GM19328 (cell line): ENCODE data around the gene B4GALNT2.
"Not testable (repeated sequence)": the region's sequence is repeated elsewhere in the genome, so short reads cannot be mapped to it uniquely, and the experiment has no call there.

Experiments
- ATAC-seq: cut with Tn5 transposase; IDR thresholded peaks from one replicate; pipeline ENCODE4 v1.9.1; 2021; ENCODE audit warnings: mild to moderate bottlenecking, moderate library complexity; ENCODE audit not compliant: unreplicated experiment

The B4GALNT2 gene, protein sequence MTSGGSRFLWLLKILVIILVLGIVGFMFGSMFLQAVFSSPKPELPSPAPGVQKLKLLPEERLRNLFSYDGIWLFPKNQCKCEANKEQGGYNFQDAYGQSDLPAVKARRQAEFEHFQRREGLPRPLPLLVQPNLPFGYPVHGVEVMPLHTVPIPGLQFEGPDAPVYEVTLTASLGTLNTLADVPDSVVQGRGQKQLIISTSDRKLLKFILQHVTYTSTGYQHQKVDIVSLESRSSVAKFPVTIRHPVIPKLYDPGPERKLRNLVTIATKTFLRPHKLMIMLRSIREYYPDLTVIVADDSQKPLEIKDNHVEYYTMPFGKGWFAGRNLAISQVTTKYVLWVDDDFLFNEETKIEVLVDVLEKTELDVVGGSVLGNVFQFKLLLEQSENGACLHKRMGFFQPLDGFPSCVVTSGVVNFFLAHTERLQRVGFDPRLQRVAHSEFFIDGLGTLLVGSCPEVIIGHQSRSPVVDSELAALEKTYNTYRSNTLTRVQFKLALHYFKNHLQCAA

DNA sequence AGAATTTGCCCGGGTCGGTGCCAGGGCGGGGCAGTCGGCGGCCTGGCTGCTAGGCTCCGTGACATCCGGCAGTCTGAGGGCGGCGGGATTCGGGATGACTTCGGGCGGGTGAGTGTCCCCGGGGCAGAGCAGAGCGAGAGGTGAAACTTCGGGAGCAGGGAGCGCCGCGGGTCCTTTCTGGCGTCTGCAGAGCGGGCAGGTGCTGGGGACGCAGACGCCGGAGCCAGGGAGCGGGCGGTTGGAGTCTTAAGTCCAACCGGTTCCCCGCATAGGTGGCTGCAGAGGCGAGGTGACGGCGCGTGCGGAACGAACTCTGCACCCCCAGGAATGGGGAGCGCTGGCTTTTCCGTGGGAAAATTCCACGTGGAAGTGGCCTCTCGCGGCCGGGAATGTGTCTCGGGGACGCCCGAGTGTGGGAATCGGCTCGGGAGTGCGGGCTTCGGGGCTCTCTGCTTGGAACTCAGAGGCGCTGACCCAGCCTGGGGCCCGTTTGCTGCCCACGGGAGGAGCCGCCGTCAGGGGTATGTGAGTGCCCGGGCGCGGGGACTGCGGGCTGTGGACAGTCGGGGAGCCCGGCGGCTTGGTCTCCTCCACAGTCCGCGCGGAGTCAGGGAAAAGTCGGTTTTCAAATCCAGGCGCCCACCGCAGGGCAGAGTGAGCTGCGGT lies at the start of gene B4GALNT2:
Gene B4GALNT2, plus strand, starts transcription at position 71 of the 666 bp plus-strand sequence. Its CDS starts 24 bp downstream, at position 95.
- no peak for ATAC-seq

DNA sequence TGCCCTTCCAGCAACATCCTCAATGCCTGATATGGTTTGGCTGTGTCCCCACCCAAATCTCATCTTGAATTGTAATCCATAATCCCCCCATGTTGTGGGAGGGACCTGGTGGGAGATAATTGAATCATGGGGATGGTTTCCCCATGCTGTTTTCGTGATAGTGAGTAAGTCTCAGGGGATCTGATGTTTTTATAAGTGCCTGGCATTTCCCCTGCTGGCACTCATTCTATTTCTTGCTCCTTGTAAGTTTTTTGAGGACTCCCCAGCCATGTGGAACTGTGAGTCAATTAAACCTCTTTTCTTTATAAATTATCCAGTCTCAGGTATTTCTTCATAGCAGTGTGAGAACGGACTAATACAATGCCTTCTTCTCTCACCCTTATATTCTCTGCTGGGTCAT lies 47.5 kb upstream of the B4GALNT2 start:
- not testable (repeated sequence) for ATAC-seq

DNA sequence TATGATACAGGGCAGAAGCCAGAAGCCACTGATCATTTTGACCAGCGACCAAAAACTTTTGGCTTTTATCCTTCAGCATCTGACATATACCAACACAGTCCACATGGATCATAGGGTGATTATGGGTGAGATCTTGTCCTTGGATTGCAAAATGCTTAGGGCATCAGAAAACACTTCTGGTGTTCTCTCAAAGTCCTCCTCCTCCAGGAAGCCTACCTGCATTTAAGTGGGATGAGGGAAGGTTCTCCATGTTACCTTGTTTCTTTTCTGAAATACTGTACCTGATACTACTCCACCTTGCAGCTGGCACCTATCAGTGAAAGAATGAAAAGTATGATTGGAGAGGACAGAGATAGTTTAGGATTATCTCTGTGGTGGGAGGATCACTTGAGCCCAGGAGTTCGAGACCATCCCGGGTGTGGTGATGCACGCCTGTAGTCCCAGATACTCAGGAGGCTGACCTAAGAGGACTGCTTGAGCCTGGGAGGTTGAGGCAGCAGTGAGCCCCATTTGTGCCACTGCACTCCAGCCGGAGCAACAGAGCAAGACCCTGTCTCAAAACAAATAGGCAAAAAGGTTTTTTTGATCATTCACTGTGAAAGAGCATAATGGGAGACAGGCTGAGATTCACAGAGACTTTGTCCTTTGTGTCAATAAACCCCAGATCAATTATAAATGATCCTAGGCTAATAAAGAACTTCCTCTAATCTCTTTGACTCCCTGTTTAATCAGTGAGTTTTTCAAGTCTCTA lies 46.8 kb upstream of the B4GALNT2 start:
- ATAC-seq: no peak

DNA sequence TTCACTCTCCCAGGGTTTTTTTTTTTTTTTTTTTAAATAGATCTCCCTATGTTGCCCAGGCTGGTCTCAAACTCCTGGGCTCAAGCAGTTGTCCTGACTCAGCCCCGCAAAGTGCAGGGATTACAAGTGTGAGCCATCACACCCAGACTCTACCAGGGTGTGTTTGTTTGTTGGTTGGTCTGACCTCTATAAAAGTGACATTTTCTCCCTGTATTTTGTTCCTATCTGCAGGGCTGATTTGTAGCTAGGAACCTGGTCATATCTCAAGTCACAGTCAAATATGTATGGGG lies 46.3 kb upstream of the B4GALNT2 start:
- ATAC-seq: no peak

DNA sequence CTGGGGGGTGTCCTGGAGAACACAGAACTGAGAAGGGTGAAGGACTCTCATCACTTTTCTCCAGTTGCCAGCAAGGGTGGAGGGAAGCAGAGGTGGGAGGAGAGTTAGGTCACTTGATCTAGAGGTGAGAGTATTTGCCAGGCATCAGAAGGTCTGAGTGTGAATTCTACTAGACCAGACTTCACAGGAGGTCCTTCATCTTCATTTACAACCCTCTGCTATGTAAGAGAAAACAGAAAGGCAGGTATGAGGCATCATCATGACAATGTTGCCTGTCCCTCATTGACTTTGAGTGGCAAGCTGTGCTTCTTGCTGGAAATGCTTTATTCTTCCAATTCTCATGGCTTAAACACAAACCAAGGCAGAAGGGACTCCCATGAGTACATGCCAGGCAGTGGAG lies 45.9 kb upstream of the B4GALNT2 start:
- no peak for ATAC-seq

DNA sequence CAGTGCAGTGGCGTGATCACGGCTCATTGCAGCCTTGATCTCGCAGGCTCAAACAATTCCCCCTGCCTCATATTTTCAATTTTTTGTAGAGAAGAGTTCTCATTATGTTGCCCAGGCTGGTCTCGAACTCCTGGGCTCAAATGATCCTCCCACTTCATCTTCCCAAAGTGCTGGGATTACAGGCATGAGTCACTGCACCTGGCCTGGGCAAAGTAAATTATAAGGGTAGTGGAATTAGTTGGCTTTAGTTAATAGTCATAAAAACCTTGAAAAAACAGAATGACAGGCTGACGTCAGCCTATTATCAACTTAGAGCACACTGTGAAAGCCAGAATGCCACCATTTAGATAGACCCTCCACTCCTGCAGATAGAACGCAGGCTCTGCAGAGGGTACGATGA lies 43.5 kb upstream of the B4GALNT2 start:
- ATAC-seq: no peak

DNA sequence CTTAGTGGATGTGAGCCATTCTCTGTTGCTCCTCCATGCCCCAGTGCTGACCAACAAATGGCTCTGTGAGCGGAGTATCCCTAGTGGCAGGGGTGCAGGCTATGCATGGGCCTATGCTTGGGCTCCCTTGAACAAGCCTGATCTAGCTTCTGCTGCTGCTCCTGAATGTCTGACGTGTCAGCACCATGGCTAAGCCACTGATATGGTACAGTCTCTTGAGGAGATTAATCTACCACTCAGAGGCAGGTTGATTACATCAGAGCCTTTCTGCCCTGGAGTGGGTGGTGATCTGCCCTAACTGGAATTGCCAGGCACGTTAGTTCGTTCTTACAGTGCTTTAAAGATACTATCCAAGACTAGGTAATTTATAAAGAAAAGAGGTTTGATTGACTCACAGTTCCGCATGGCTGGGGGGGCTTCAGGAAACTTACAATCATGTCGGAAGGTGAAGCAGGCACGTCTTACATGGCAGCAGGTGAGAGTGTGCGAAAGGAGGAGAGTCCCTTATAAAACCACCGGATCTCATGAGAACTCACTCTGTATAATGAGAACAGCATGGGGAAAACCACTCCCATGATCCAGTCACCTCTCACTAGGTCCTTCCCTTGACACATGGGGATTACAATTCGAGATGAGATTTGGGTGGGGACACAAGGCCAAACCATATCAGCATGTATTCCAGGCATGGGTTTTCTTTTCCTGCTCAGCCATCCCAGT lies 41.5 kb upstream of the B4GALNT2 start:
- ATAC-seq: no peak

DNA sequence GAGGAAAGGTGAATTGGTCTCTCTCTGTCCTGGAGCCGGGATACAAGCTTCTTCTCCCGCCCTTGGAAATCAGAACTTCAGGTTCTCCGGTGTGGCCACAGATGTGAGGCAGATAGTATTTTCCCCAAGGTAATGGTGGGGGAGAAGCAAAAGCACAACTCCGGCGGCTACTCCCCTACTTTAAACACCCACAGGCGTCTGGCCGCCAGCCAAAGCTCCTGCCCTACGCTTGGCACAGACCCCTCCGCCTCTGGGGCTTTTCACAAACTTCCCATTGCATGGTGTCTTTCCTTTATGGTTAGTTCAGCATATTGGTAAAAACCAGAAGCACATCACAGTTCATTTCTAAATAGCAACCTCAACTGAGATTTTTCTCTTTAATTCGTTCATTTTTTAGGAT lies 39.4 kb upstream of the B4GALNT2 start:
- ATAC-seq: no peak

DNA sequence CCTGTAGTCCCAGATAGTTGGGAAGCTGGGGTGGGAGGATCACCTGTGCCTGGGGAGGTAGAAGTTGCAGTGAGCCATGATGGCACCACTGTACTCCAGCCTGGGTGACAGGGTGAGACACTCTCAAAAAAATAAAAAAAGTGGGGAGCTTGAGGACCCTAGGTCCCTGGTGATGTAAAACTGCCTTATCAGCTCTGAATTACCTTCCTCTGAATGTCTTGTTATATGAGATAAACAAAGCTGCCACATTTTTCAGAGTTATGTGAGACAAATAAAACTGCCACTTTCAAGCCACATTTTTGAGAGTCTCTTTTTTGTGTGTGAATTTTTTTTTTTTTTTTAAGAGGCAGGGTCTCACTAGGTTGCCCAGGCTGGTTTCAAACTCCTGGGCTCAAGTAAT lies 32.0 kb upstream of the B4GALNT2 start:
- ATAC-seq: no peak

DNA sequence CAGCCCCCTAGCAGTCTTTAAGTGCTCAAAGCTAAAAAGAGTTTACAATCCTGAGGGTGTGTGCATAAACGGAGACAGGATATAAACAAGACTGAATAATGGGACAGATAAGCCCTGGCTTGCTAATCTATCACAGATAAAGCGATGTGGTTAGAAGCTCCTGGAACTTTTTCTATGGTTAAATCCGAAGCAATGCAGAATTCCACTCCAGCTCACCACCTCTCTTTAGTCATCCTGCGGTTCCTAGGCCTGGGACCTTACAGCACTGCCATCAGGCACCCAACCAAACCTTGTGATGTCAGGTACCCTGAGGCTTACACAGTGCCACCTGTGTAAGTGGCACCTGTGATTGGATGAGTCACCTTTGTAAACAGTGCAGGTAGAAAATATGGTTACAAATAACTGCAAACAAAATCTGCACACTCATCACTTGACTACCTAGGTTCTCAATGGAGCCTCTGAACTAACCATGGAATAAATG lies 31.5 kb upstream of the B4GALNT2 start:
- ATAC-seq: no peak

DNA sequence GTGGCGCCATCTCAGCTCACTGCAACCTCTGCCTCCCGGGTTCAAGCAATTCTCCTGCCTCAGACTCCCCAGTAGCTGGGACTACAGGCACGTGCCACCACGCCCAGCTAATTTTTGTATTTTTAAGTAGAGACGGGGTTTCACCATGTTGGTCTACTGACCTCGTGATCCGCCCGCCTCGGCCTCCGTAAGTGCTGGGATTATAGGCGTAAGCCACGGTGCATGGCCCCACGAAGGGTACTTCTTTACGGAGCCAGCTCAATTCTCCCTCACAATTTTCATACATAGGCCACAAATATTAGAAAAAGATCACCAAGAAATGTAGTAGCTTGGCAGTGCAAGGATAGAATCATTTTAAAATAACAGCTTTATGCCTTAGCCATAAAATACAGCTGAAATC lies 29.2 kb upstream of the B4GALNT2 start:
- ATAC-seq: not testable (repeated sequence)

DNA sequence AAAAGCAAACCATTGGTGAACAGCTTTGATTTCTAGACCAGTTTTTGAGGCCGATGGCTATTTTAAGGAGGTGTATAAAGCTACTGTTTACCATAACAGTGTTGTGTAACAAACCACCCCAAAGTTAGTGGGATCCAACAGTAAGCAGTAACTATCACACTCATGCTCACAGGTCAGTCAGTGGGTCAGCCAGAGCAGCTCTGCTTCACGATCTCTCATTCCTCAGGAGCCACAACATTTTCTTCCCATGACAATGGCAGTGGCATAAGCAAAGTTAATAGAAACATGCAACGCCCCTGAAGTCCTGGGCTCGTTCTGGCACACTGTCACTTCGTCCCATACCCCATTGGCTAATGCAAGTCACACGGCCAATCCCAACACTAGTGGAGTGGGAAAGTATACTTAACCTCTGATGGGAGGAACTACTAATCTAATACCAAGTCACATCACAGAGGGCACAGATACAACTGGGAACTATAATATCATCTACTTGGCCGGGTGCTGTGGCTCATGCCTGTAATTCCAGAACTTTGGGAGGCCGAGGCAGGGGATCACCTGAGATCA lies 28.0 kb upstream of the B4GALNT2 start:
- no peak for ATAC-seq

DNA sequence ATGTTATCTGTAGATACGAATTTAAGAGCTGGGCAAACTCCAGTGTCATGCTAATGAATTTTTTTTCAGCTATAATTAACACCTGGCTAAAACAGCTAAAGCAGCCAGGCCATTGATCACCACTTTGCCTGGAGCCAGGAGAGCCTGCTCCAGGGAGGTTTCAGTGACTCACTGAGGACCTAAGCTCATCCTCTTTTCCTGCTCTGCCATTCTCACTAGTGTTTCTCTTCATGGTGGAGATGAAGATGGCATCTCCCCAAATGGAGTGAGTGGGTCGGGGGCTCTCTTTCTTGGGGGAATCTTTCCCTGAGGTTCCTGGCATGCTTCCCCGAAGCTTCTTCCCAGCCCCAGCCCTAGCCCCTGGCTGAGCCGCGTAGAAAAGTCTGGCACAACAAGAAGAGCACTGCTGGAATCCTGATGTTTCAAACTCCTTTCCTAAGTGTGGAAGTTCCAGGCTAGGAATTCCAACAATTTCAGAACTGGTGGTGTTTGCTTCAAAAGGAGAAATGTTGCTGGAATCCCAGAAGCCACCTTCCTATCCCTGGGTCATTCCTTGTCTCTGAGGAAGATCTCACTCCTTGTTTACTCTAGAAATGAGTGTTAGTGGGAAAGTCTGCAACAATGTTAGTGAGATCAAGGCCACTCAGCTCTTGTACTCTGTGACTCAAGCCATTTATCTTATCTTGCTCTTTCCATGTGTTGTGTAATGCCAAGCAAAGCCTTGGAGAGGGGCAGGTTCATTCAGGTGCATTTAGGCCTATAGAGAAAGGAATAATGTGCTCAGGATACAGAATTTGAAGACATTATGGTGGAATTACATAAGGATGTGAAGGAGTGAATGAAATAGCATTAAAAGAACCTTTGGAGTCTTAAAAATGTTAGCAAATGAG lies 26.0 kb upstream of the B4GALNT2 start:
- ATAC-seq: no peak

DNA sequence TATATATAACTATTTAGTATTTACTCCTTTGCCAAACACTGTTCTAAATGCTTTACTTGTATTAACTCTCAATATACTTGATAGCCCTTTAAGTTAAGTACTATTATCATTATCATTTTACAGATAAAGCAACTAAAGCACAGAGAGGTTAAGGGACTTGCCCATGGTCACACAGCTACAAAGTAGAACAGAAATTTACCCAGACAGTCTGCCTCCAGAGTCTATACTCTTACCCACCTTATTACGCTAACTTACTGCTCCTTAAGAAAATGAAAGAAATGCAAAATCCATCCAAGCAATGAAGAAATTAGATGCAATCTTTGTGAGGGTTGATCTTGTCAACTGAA lies 25.4 kb upstream of the B4GALNT2 start:
- no peak for ATAC-seq

DNA sequence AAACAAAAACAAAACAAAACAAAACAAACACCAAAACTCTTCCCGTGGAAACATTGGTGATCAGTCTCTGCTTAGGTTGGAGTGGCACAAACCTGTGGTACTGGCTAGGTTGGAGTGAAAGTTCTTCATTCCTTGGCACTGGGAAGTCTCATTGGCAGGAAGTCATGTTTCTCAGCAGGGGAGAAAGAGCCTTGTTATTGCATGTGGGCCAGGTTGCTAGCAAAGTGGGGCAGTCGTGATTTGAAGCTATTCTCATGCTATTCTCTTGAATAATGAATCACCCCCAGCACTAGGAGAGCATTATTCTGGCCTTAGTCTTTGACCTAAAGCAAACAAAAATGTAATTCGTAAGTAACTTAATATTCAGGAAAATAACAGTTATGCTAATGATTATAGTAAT lies 24.3 kb upstream of the B4GALNT2 start:
- no peak for ATAC-seq

DNA sequence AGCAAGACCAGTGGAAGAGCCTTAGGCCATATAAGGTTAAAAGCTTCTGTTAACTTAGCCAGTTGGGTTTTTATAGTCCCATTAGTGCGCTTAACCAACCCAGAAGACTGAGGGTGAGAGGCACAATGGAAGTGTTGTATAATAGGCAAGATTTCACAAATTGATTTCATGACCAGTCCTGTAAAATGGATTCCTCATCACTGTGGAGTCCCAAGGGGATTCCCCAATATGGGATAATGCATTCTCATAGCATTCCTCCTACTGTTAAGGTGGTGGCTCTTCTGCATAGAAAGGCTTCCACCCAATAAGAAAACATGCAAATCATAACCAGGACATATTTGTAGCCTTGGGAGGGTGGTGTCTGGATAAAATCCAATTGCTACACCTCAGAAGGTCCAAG lies 22.1 kb upstream of the B4GALNT2 start:
- ATAC-seq: no peak

DNA sequence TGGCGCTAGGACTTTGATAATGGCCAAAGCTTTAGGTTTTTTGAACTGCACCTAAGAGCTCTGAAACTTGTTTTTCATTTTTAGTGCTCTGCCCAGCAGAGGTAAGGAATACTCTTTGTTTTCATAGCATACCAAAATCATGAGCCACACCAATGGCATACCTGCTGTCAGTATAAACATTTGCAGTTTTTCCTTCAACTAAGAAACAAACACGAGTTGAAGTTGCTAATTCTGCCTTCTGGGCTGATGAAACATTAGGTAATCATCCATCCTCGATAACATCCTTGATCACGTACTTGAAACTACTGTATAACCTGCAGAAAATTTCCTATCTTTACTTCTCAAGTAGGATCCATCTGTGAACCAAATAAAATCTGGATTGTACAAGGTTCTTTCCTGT lies 20.6 kb upstream of the B4GALNT2 start:
- ATAC-seq: no peak

DNA sequence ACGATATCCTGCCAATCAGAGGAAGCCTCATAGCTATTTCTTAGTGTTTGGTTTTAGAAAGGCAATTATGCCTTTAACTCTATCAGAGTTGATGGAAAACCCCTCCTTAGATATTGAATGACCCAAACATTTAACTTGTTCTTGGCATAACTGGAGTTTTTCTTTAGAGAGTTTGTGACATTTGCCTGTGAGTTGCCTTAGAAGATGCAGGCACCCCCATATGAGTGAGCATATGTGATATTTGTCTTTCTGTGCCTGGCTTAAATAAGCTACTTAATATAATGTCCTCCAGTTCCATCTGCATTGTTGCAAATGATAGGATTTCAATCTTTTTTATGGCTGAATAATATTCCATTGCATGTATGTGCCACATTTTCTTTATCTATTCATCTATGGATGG lies 19.6 kb upstream of the B4GALNT2 start:
- ATAC-seq: no peak

DNA sequence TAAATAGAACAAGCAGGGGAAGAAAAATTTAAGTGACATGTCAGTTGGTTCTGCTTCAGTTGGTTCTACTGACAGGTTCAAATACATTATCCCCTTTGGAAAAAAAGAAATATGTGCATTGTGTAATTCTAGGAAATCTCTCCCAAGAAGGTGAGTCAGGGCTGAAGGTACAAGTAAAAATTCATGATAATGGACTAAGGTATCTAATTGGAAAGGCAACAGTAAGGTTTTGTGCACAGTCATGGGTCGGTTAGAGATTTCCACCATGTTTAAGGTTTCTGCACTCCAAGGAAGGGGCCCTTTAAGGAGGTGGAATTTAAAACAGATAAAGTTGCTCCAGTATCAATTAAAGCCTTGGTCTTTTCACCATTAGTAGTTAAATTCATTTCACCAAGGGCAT lies 17.9 kb upstream of the B4GALNT2 start:
- no peak for ATAC-seq
